ENCODE data around the gene SCAF8. TPM values are rescaled to one million over a fixed set of nuclear protein-coding genes. Genes with fewer than 3 reads are reported as not detected.
A peak's percentile ranks its signal among the peaks of the same experiment; 100 is the strongest.

Gene SCAF8
- total and polyA plus RNA-seq, 9 of the 15 experiments (the other 6 are each of a cell fraction or from before 2014, with no cell fraction given), result 10.5 to 46.6 (median 23.2) TPM

- no peak for TF ChIP-seq ZBTB12 (CRISPR knock-in tag; IDR thresholded peaks at IDR 0.05)
- no peak for TF ChIP-seq RBM17 (IDR thresholded peaks at IDR 0.05; ENCODE audit: borderline replicate concordance, low read depth, low read length)
- TF ChIP-seq RBM14 (IDR thresholded peaks at IDR 0.05; ENCODE audit: borderline replicate concordance, insufficient read depth, low read depth, low read length), result no peak
- TF ChIP-seq BRF1 (IDR thresholded peaks at IDR 0.05; ENCODE audit: borderline replicate concordance, extremely low read depth, insufficient read length), result no peak
- TF ChIP-seq RUNX1 (IDR thresholded peaks at IDR 0.05; ENCODE audit: low read depth), result no peak; the same call in 1 of the 2 replicates
- TF ChIP-seq ZNF143 (CRISPR knock-in tag; IDR thresholded peaks at IDR 0.05), result no peak
- no peak for TF ChIP-seq E2F3 (CRISPR knock-in tag; IDR thresholded peaks at IDR 0.05)
- TF ChIP-seq IRF9 (tag; IDR thresholded peaks at IDR 0.05), result no peak
- no peak for TF ChIP-seq STAG1 (CRISPR knock-in tag; IDR thresholded peaks at IDR 0.05; ENCODE audit: borderline replicate concordance)
- TF ChIP-seq NFIC (IDR thresholded peaks at IDR 0.05), result peak; percentile 25; the same call in 1 of the 2 replicates
- no peak for TF ChIP-seq TCF3 (CRISPR knock-in tag; IDR thresholded peaks at IDR 0.05)
- no peak for TF ChIP-seq DEAF1 (CRISPR knock-in tag; IDR thresholded peaks at IDR 0.05)
- TF ChIP-seq ZNF449 (CRISPR knock-in tag; IDR thresholded peaks at IDR 0.05), result no peak
- no peak for TF ChIP-seq ZC3H11A (IDR thresholded peaks at IDR 0.05; ENCODE audit: low read depth, low read length)
- TF ChIP-seq MCM3 (IDR thresholded peaks at IDR 0.05), result no peak
- TF ChIP-seq SAFB2 (IDR thresholded peaks at IDR 0.05; ENCODE audit: borderline replicate concordance, low read depth, low read length, severe bottlenecking), result no peak
- no peak for TF ChIP-seq SNRNP70 (optimal IDR thresholded peaks at IDR 0.05; ENCODE audit: low read depth, low read length)
- TF ChIP-seq ZNF75A (CRISPR knock-in tag; IDR thresholded peaks at IDR 0.05), result no peak
- TF ChIP-seq NBN (IDR thresholded peaks at IDR 0.05; ENCODE audit: low read depth), result no peak
- TF ChIP-seq BMI1 (IDR thresholded peaks at IDR 0.05; ENCODE audit: low read length), result no peak
- TF ChIP-seq ELF2 (CRISPR knock-in tag; IDR thresholded peaks at IDR 0.05), result no peak; the same call in 1 of the 2 replicates
- no peak for TF ChIP-seq EZH2 (IDR thresholded peaks at IDR 0.05; ENCODE audit: borderline replicate concordance, low read depth, low read length)
- no peak for TF ChIP-seq ZNF778 (CRISPR knock-in tag; IDR thresholded peaks at IDR 0.05)
- no peak; the same call in 1 of the 2 replicates for TF ChIP-seq ARID1B (IDR thresholded peaks at IDR 0.05)
These were observed 588 bp downstream of the SCAF8 start (continued) for GRCh38 chr6:154733626-154734382.

Measured in K562 (cell line).